ENCODE results near the gene PICALM.

The PICALM gene

GRCh38 chr11:86047275-86047991 is 21.5 kb downstream of the PICALM start:
- DNase-seq (ENCODE audit: low read depth): peak; percentile 50

GRCh38 chr11:86046116-86046515 is 22.8 kb downstream of the PICALM start:
- no peak for DNase-seq (ENCODE audit: low read depth)

- no peak for DNase-seq (ENCODE audit: low read depth)
Observed at GRCh38 chr11:86043765-86044503, 24.9 kb downstream of the PICALM start.

GRCh38 chr11:86041975-86042378 is 26.9 kb downstream of the PICALM start:
- peak; percentile 65 for DNase-seq (ENCODE audit: low read depth)

GRCh38 chr11:86040919-86041850 is 27.7 kb downstream of the PICALM start:
- DNase-seq (ENCODE audit: low read depth): no peak

GRCh38 chr11:86039094-86039493 is 29.8 kb downstream of the PICALM start:
- no peak for DNase-seq (ENCODE audit: low read depth)

GRCh38 chr11:86037743-86038142 is 31.1 kb downstream of the PICALM start:
- DNase-seq (ENCODE audit: low read depth): no peak

- no peak for DNase-seq (ENCODE audit: low read depth)
Observed at GRCh38 chr11:86035920-86036319, 33.0 kb downstream of the PICALM start.

GRCh38 chr11:86035164-86035563 is 33.7 kb downstream of the PICALM start:
- DNase-seq (ENCODE audit: low read depth): no peak

- DNase-seq (ENCODE audit: low read depth): no peak
Observed at GRCh38 chr11:86034710-86035109, 34.2 kb downstream of the PICALM start.

GRCh38 chr11:86021377-86021776 is 47.5 kb downstream of the PICALM start:
- no peak for DNase-seq (ENCODE audit: low read depth)

- no peak for DNase-seq (ENCODE audit: low read depth)
Observed at GRCh38 chr11:86018249-86018648, 50.6 kb downstream of the PICALM start.

- no peak for DNase-seq (ENCODE audit: low read depth)
Observed at GRCh38 chr11:86016451-86016850, 52.4 kb downstream of the PICALM start.

- no peak for DNase-seq (ENCODE audit: low read depth)
Observed at GRCh38 chr11:86015699-86016098, 53.2 kb downstream of the PICALM start.

- DNase-seq (ENCODE audit: low read depth): no peak
Observed at GRCh38 chr11:86014221-86014620, 54.7 kb downstream of the PICALM start.

GRCh38 chr11:86013713-86014112 is 55.2 kb downstream of the PICALM start:
- DNase-seq (ENCODE audit: low read depth): no peak

- no peak for DNase-seq (ENCODE audit: low read depth)
Observed at GRCh38 chr11:86011175-86011574, 57.7 kb downstream of the PICALM start.

- no peak for DNase-seq (ENCODE audit: low read depth)
Observed at GRCh38 chr11:86003654-86004053, 65.2 kb downstream of the PICALM start.

GRCh38 chr11:86002431-86002830 is 66.5 kb downstream of the PICALM start:
- no peak for DNase-seq (ENCODE audit: low read depth)

GRCh38 chr11:85991508-85991907 is 77.4 kb downstream of the PICALM start:
- no peak for DNase-seq (ENCODE audit: low read depth)

- DNase-seq (ENCODE audit: low read depth): no peak
Observed at GRCh38 chr11:85989746-85990145, 79.1 kb downstream of the PICALM start.

- DNase-seq (ENCODE audit: low read depth): no peak
Observed at GRCh38 chr11:85988780-85989179, 80.1 kb downstream of the PICALM start.
